Uterus (tissue), 4 donors: Measurements from ENCODE around the gene HMGXB3. TPM values are rescaled to one million over a fixed set of nuclear protein-coding genes. Genes with fewer than 3 reads are reported as not detected.

Experiments
- DNase-seq, 2 donors: peaks; one replicate each; pipeline ENCODE4 v3.0.0-alpha.2; 2019 to 2020
- H3K27ac ChIP-seq, 2 donors: fragments of 200-600 bp; sonication (generic); 1 replicate in 1 of 2; 2 replicates in 1 of 2; pipeline ENCODE4 v1.5.1; 2016 to 2018
- H3K27me3 ChIP-seq, 2 donors: fragments of 200-600 bp; sonication (generic); one replicate each; pipeline ENCODE4 v1.5.1; 2018 to 2019; ENCODE audit warnings: control low read depth in 1 of 2
- H3K36me3 ChIP-seq, 2 donors: fragments of 200-600 bp; sonication (generic); one replicate each; pipeline ENCODE4 v1.5.1; 2019; ENCODE audit warnings: control low read depth in 1 of 2
- H3K4me1 ChIP-seq, 2 donors: fragments of 200-600 bp; sonication (generic); one replicate each; pipeline ENCODE4 v1.5.1; 2018 to 2019; ENCODE audit warnings: control low read depth in 1 of 2
- H3K4me3 ChIP-seq, 2 donors: fragments of 200-600 bp; sonication (generic); 1 replicate in 1 of 2; 2 replicates in 1 of 2; pipeline ENCODE4 v1.5.1; 2018 to 2019; ENCODE audit warnings: mild to moderate bottlenecking in 1 of 2
- H3K9me3 ChIP-seq, 2 donors: fragments of 200-600 bp; sonication (generic); one replicate each; pipeline ENCODE4 v1.5.1; 2019; ENCODE audit warnings: control low read depth in 1 of 2
- CTCF ChIP-seq, 4 experiments: fragments of 200-600 bp in 2 of 4; fragments of 450-650 bp in 2 of 4; sonication (generic) in 2 of 4; IDR thresholded peaks; one replicate each; pipeline ENCODE4 v1.5.1; 2016 to 2019; ENCODE audit warnings: antibody characterized with exemption in 4 of 4, mild to moderate bottlenecking in 2 of 4, moderate library complexity in 1 of 4
- POLR2A ChIP-seq, 2 donors: fragments of 450-650 bp; IDR thresholded peaks; one replicate each; pipeline ENCODE4 v1.6.1; 2016; ENCODE audit warnings: antibody characterized with exemption in 2 of 2, mild to moderate bottlenecking in 1 of 2, moderate library complexity in 1 of 2
- intact Hi-C: fragments of 100-400 bp; cut with DNase I; formaldehyde crosslinking; loops from one replicate; pipeline ENCODE4 v1.15.1; 2023; ENCODE audit warnings: low total_unique reads
- total RNA-seq, 4 donors: library from RNA; depleted of rRNA in 3 of 4; stranded (reverse); fragments of >200 nt in 3 of 4; gene quantifications; one replicate each; pipeline versions ENCODE4 v1.1.0 to v1.2.4, GENCODE V29; 2014 to 2023
- donor health status: DM: yes; HTN: yes; CAD: no.

Gene HMGXB3
- total RNA-seq, 4 donors from 2014 or later: 19.0 to 43.4 (median 30.2) TPM

- Histone ChIP-seq H3K4me1 (no peaks in the 10 kb centered on the region), H3K9me3 (no peaks in the 10 kb centered on the region), H3K4me3 (no peak overlapping the region), H3K36me3 (no peaks in the 10 kb centered on the region), H3K27ac (peak overlapping the region in 1 of 2 donors; percentile 87), H3K27me3 (no peaks in the 10 kb centered on the region)
- TF ChIP-seq CTCF (IDR thresholded peaks at IDR 0.05): peak in 1 of 4 experiments; percentile 11
- TF ChIP-seq POLR2A (IDR thresholded peaks at IDR 0.05): no peak
- intact Hi-C loops: no loop called here
- DNase-seq: no peak
Measured at GRCh38 chr5:149961957-149962409, 38.6 kb upstream of the HMGXB3 start.

- no peaks in the 10 kb centered on the region for H3K9me3 ChIP-seq
- H3K27ac ChIP-seq: no peak overlapping the region
- no peaks in the 10 kb centered on the region for H3K4me1 ChIP-seq
- no peaks in the 10 kb centered on the region for H3K36me3 ChIP-seq
- intact Hi-C loops: no loop called here
- no peak for DNase-seq
- H3K4me3 ChIP-seq: no peak overlapping the region
- no peak for TF ChIP-seq POLR2A (IDR thresholded peaks at IDR 0.05)
- no peak for TF ChIP-seq CTCF (IDR thresholded peaks at IDR 0.05)
- no peaks in the 10 kb centered on the region for H3K27me3 ChIP-seq
Measured at GRCh38 chr5:149962601-149963300, 37.8 kb upstream of the HMGXB3 start.

GRCh38 chr5:149963729-149964128 is 36.8 kb upstream of the HMGXB3 start:
- H3K4me1 ChIP-seq: no peaks in the 10 kb centered on the region
- no peak overlapping the region for H3K4me3 ChIP-seq
- TF ChIP-seq POLR2A (IDR thresholded peaks at IDR 0.05) (no peak), CTCF (IDR thresholded peaks at IDR 0.05) (no peak)
- no peak for DNase-seq
- intact Hi-C loops: no loop called here
- H3K27ac ChIP-seq: no peak overlapping the region
- no peaks in the 10 kb centered on the region for H3K9me3 ChIP-seq
- no peaks in the 10 kb centered on the region for H3K27me3 ChIP-seq
- no peaks in the 10 kb centered on the region for H3K36me3 ChIP-seq

- Histone ChIP-seq H3K36me3 (no peaks in the 10 kb centered on the region), H3K27ac (no peak overlapping the region), H3K27me3 (no peaks in the 10 kb centered on the region), H3K9me3 (no peaks in the 10 kb centered on the region), H3K4me3 (no peak overlapping the region), H3K4me1 (no peaks in the 10 kb centered on the region)
- TF ChIP-seq CTCF (IDR thresholded peaks at IDR 0.05): no peak
- TF ChIP-seq POLR2A (IDR thresholded peaks at IDR 0.05): no peak
- no peak for DNase-seq
- intact Hi-C loops: no loop called here
Measured at GRCh38 chr5:149966946-149967345, 33.6 kb upstream of the HMGXB3 start.

GRCh38 chr5:149969181-149969930 is 31.2 kb upstream of the HMGXB3 start:
- Histone ChIP-seq H3K27me3 (no peaks in the 10 kb centered on the region), H3K36me3 (no peaks in the 10 kb centered on the region), H3K4me3 (no peak overlapping the region), H3K9me3 (no peaks in the 10 kb centered on the region), H3K27ac (no peak overlapping the region), H3K4me1 (no peaks in the 10 kb centered on the region)
- no peak for DNase-seq
- TF ChIP-seq CTCF (IDR thresholded peaks at IDR 0.05): no peak
- TF ChIP-seq POLR2A (IDR thresholded peaks at IDR 0.05): no peak
- intact Hi-C loops: no loop called here
